Uterus (tissue), 4 donors: ENCODE data around the gene DPEP1. TPM values are rescaled to one million over a fixed set of nuclear protein-coding genes. Genes with fewer than 3 reads are reported as not detected.
"Not testable (repeated sequence)": the region's sequence is repeated elsewhere in the genome, so short reads cannot be mapped to it uniquely, and the experiment has no call there.

ENCODE experiments used
- DNase-seq, 2 donors: peaks; one replicate each; pipeline ENCODE4 v3.0.0-alpha.2; 2019 to 2020
- H3K27ac ChIP-seq, 2 donors: fragments of 200-600 bp; sonication (generic); 1 replicate in 1 of 2; 2 replicates in 1 of 2; pipeline ENCODE4 v1.5.1; 2016 to 2018
- H3K27me3 ChIP-seq, 2 donors: fragments of 200-600 bp; sonication (generic); one replicate each; pipeline ENCODE4 v1.5.1; 2018 to 2019; ENCODE audit warnings: control low read depth in 1 of 2
- H3K36me3 ChIP-seq, 2 donors: fragments of 200-600 bp; sonication (generic); one replicate each; pipeline ENCODE4 v1.5.1; 2019; ENCODE audit warnings: control low read depth in 1 of 2
- H3K4me1 ChIP-seq, 2 donors: fragments of 200-600 bp; sonication (generic); one replicate each; pipeline ENCODE4 v1.5.1; 2018 to 2019; ENCODE audit warnings: control low read depth in 1 of 2
- H3K4me3 ChIP-seq, 2 donors: fragments of 200-600 bp; sonication (generic); 1 replicate in 1 of 2; 2 replicates in 1 of 2; pipeline ENCODE4 v1.5.1; 2018 to 2019; ENCODE audit warnings: mild to moderate bottlenecking in 1 of 2
- H3K9me3 ChIP-seq, 2 donors: fragments of 200-600 bp; sonication (generic); one replicate each; pipeline ENCODE4 v1.5.1; 2019; ENCODE audit warnings: control low read depth in 1 of 2
- CTCF ChIP-seq, 4 experiments: fragments of 200-600 bp in 2 of 4; fragments of 450-650 bp in 2 of 4; sonication (generic) in 2 of 4; IDR thresholded peaks; one replicate each; pipeline ENCODE4 v1.5.1; 2016 to 2019; ENCODE audit warnings: antibody characterized with exemption in 4 of 4, mild to moderate bottlenecking in 2 of 4, moderate library complexity in 1 of 4
- POLR2A ChIP-seq, 2 donors: fragments of 450-650 bp; IDR thresholded peaks; one replicate each; pipeline ENCODE4 v1.6.1; 2016; ENCODE audit warnings: antibody characterized with exemption in 2 of 2, mild to moderate bottlenecking in 1 of 2, moderate library complexity in 1 of 2
- intact Hi-C: fragments of 100-400 bp; cut with DNase I; formaldehyde crosslinking; loops from one replicate; pipeline ENCODE4 v1.15.1; 2023; ENCODE audit warnings: low total_unique reads
- total RNA-seq, 4 donors: library from RNA; depleted of rRNA in 3 of 4; stranded (reverse); fragments of >200 nt in 3 of 4; gene quantifications; one replicate each; pipeline versions ENCODE4 v1.1.0 to v1.2.4, GENCODE V29; 2014 to 2023
- donor health status: DM: yes; HTN: yes; CAD: no.

DPEP1 gene
- total RNA-seq, 4 donors from 2014 or later, result 1.0 to 5.5 TPM; not detected in 2

- no peak overlapping the region for H3K27ac ChIP-seq
- intact Hi-C loops, result no loop called here
- no peak overlapping the region for H3K4me3 ChIP-seq
- DNase-seq, result no peak
- no peak for TF ChIP-seq CTCF (IDR thresholded peaks at IDR 0.05)
- TF ChIP-seq POLR2A (IDR thresholded peaks at IDR 0.05), result no peak
- no peaks in the 10 kb centered on the region for H3K9me3 ChIP-seq
- no peaks in the 10 kb centered on the region for H3K4me1 ChIP-seq
- no peaks in the 10 kb centered on the region for H3K36me3 ChIP-seq
- H3K27me3 ChIP-seq, result no peaks in the 10 kb centered on the region
These were observed 57.3 kb downstream of the DPEP1 start for GRCh38 chr16:89670496-89671431.

GRCh38 chr16:89671565-89671964 lies 58.1 kb downstream of the DPEP1 start:
- H3K4me1 ChIP-seq, H3K4me3 ChIP-seq, H3K27me3 ChIP-seq, DNase-seq, H3K27ac ChIP-seq, H3K36me3 ChIP-seq, intact Hi-C loops, H3K9me3 ChIP-seq: not testable (repeated sequence)

GRCh38 chr16:89672177-89672941 lies 58.9 kb downstream of the DPEP1 start:
- Histone ChIP-seq H3K36me3 (no peaks in the 10 kb centered on the region), H3K27ac (no peak overlapping the region), H3K27me3 (no peaks in the 10 kb centered on the region), H3K4me1 (no peaks in the 10 kb centered on the region), H3K4me3 (no peak overlapping the region), H3K9me3 (no peaks in the 10 kb centered on the region)
- TF ChIP-seq POLR2A (IDR thresholded peaks at IDR 0.05) (no peak), CTCF (IDR thresholded peaks at IDR 0.05) (no peak)
- intact Hi-C loops, result no loop called here
- DNase-seq, result no peak

GRCh38 chr16:89678258-89678657 lies 64.8 kb downstream of the DPEP1 start:
- no peak for DNase-seq
- TF ChIP-seq CTCF (IDR thresholded peaks at IDR 0.05) (no peak), POLR2A (IDR thresholded peaks at IDR 0.05) (no peak)
- Histone ChIP-seq H3K4me3 (no peak overlapping the region), H3K36me3 (no peaks in the 10 kb centered on the region), H3K4me1 (no peaks in the 10 kb centered on the region), H3K9me3 (no peaks in the 10 kb centered on the region), H3K27me3 (no peaks in the 10 kb centered on the region), H3K27ac (no peak overlapping the region)
- intact Hi-C loops, result no loop called here

- Histone ChIP-seq H3K27ac (no peak overlapping the region), H3K36me3 (no peaks in the 10 kb centered on the region), H3K9me3 (no peaks in the 10 kb centered on the region), H3K4me1 (peaks cover 4 to 6% of the 10 kb centered on the region in 2 donors), H3K4me3 (no peak overlapping the region), H3K27me3 (no peaks in the 10 kb centered on the region)
- DNase-seq, result no peak
- TF ChIP-seq POLR2A (IDR thresholded peaks at IDR 0.05) (no peak), CTCF (IDR thresholded peaks at IDR 0.05) (no peak)
- intact Hi-C loops, result no loop called here
These were observed 72.5 kb downstream of the DPEP1 start for GRCh38 chr16:89685916-89686315.
